CD4-positive, CD25-positive, alpha-beta regulatory T cell (primary cell): ENCODE results near the gene LSG1. TPM values are rescaled to one million over a fixed set of nuclear protein-coding genes. Genes with fewer than 3 reads are reported as not detected.

Experiments used
- ATAC-seq, 2 donors: fragments of 150-1000 bp; cut with Tn5 transposase; one replicate each; pipeline ENCODE4 v1.10.0; 2021; ENCODE audit warnings: low read depth in 2 of 2, moderate number of reproducible peaks in 2 of 2, moderate library complexity in 1 of 2
- DNase-seq, 3 donors: peaks; one replicate each; pipeline versions ENCODE4 v3.0.0 to v3.0.0-alpha.2; 2012 to 2022; ENCODE audit warnings: mixed read lengths in 1 of 3
- H3K27ac ChIP-seq: one replicate; pipeline ENCODE4 v1.7.0; 2013; ENCODE audit warnings: mild to moderate bottlenecking, low read length; ENCODE audit not compliant: insufficient read depth, poor library complexity, severe bottlenecking
- H3K27me3 ChIP-seq: one replicate; pipeline ENCODE4 v1.7.0; 2013; ENCODE audit warnings: low read length; ENCODE audit not compliant: control insufficient read depth, insufficient read depth
- H3K36me3 ChIP-seq: one replicate; pipeline ENCODE4 v1.7.0; 2013; ENCODE audit warnings: mild to moderate bottlenecking, low read length, moderate library complexity; ENCODE audit not compliant: control insufficient read depth, insufficient read depth
- H3K4me1 ChIP-seq: 2 replicates; pipeline ENCODE4 v1.7.0; 2013; ENCODE audit warnings: mild to moderate bottlenecking, low read length; ENCODE audit not compliant: insufficient read depth, control insufficient read depth, poor library complexity, severe bottlenecking
- H3K4me3 ChIP-seq: one replicate; pipeline ENCODE4 v1.7.0; 2013; ENCODE audit warnings: low read depth, mild to moderate bottlenecking, low read length, moderate library complexity
- H3K9me3 ChIP-seq, 2 experiments: 1 replicate in 1 of 2; 2 replicates in 1 of 2; pipeline ENCODE4 v1.7.0; 2013; ENCODE audit warnings: low read length in 2 of 2, mild to moderate bottlenecking in 1 of 2, moderate library complexity in 1 of 2; ENCODE audit not compliant: control insufficient read depth in 2 of 2
- H3K27ac Mint-ChIP-seq, 3 donors: one replicate each; pipeline ENCODE4 v1.8.0; 2020 to 2022; ENCODE audit warnings: mild to moderate bottlenecking in 3 of 3, mixed read lengths in 3 of 3, moderate library complexity in 2 of 3
- H3K27me3 Mint-ChIP-seq: one replicate; pipeline ENCODE4 v1.8.0; 2022; ENCODE audit warnings: mild to moderate bottlenecking, mixed read lengths
- H3K36me3 Mint-ChIP-seq: one replicate; pipeline ENCODE4 v1.8.0; 2020; ENCODE audit warnings: mixed read lengths
- H3K4me1 Mint-ChIP-seq, 4 donors: one replicate each; pipeline ENCODE4 v1.8.0; 2020 to 2022; ENCODE audit warnings: mixed read lengths in 4 of 4, mild to moderate bottlenecking in 1 of 4
- H3K4me3 Mint-ChIP-seq, 4 donors: one replicate each; pipeline ENCODE4 v1.8.0; 2020 to 2022; ENCODE audit warnings: mild to moderate bottlenecking in 4 of 4, mixed read lengths in 4 of 4, moderate library complexity in 3 of 4
- H3K9me3 Mint-ChIP-seq, 7 donors: one replicate each; pipeline ENCODE4 v1.8.0; 2020 to 2022; ENCODE audit warnings: mixed read lengths in 7 of 7, mild to moderate bottlenecking in 3 of 7, moderate library complexity in 2 of 7
- polyA plus RNA-seq, 4 donors: library from polyadenylated mRNA; unstranded; fragments of 300-500 nt; fragmentation: Illumina TruSeq; gene quantifications; one replicate each; pipeline ENCODE4 v1.2.3, GENCODE V29; 2021
- total RNA-seq: library from RNA; stranded (reverse); gene quantifications from one replicate; pipeline ENCODE4 v1.2.3, GENCODE V29; 2022

Gene LSG1
- total and polyA plus RNA-seq, 5 donors from 2014 or later = 12.1 to 50.5 (median 21.8) TPM

- peaks cover 4% of the 10 kb centered on the region for H3K27me3 ChIP-seq
- no peaks in the 10 kb centered on the region for H3K36me3 ChIP-seq
- Mint-ChIP-seq H3K9me3 (no peaks in the 10 kb centered on the region), H3K4me1 (peaks cover 12 to 50% (median 35%) of the 10 kb centered on the region in 4 donors), H3K27ac (peak within 1 kb of the TSS in 2 of 3 donors; percentile 56 to 84), H3K4me3 (peak within 1 kb of the TSS; percentile 91 to 98 (median 92)), H3K36me3 (no peaks in the 10 kb centered on the region), H3K27me3 (peaks cover 18% of the 10 kb centered on the region)
- H3K9me3 ChIP-seq = no peaks in the 10 kb centered on the region
- DNase-seq (peak; percentile 60 to 94 (median 64)), ATAC-seq (peak; percentile 42 to 54)
- H3K27ac ChIP-seq = peak within 1 kb of the TSS; percentile 49
- H3K4me1 ChIP-seq = peaks cover 52% of the 10 kb centered on the region
- H3K4me3 ChIP-seq = peak within 1 kb of the TSS; percentile 78
These were observed 13.9 kb upstream of the LSG1 start, which contains the start of gene FAM43A for GRCh38 chr3:194685718-194686413. TSS of gene FAM43A (plus strand) at chr3:194685883. CDS start at chr3:194686827, 944 bp downstream.

- Histone ChIP-seq H3K36me3 (no peaks in the 10 kb centered on the region), H3K27ac (peak overlapping the region; percentile 49), H3K27me3 (peaks cover 4% of the 10 kb centered on the region), H3K4me3 (peak overlapping the region; percentile 73), H3K9me3 (no peaks in the 10 kb centered on the region), H3K4me1 (peaks cover 52% of the 10 kb centered on the region)
- Mint-ChIP-seq H3K36me3 (no peaks in the 10 kb centered on the region), H3K4me3 (peak overlapping the region; percentile 91 to 95 (median 92)), H3K27me3 (peaks cover 18% of the 10 kb centered on the region), H3K27ac (peak overlapping the region in 2 of 3 donors; percentile 31 to 56), H3K4me1 (peaks cover 12 to 50% (median 33%) of the 10 kb centered on the region in 4 donors), H3K9me3 (no peaks in the 10 kb centered on the region)
- no peak for DNase-seq
- ATAC-seq = peak in 1 of 2 donors; percentile 5
These were observed 13.2 kb upstream of the LSG1 start for GRCh38 chr3:194685065-194685717.

GRCh38 chr3:194683380-194683779 lies 11.4 kb upstream of the LSG1 start:
- H3K4me1 Mint-ChIP-seq = peaks cover 7 to 35% (median 23%) of the 10 kb centered on the region in 4 donors
- H3K4me3 Mint-ChIP-seq = peak overlapping the region in 2 of 4 donors; percentile 38 to 52

GRCh38 chr3:194682694-194683310 lies 10.8 kb upstream of the LSG1 start:
- Histone ChIP-seq H3K9me3 (no peaks in the 10 kb centered on the region), H3K4me3 (no peak overlapping the region), H3K4me1 (peaks cover 37% of the 10 kb centered on the region), H3K27me3 (peaks cover 4% of the 10 kb centered on the region), H3K27ac (no peak overlapping the region), H3K36me3 (no peaks in the 10 kb centered on the region)
- DNase-seq (peak; percentile 47 to 87 (median 75)), ATAC-seq (peak; percentile 70 to 76)
- no peaks in the 10 kb centered on the region for H3K36me3 Mint-ChIP-seq
- H3K4me3 Mint-ChIP-seq = peak overlapping the region in 2 of 4 donors; percentile 38 to 76
- H3K9me3 Mint-ChIP-seq = no peaks in the 10 kb centered on the region
- H3K4me1 Mint-ChIP-seq = peaks cover 7 to 33% (median 22%) of the 10 kb centered on the region in 4 donors
- peak overlapping the region in 1 of 3 donors; percentile 78 for H3K27ac Mint-ChIP-seq
- peaks cover 12% of the 10 kb centered on the region for H3K27me3 Mint-ChIP-seq

More at GRCh38 chr3:194683380-194683779, 11.4 kb upstream of the LSG1 start:
- H3K27ac Mint-ChIP-seq = peak overlapping the region in 1 of 3 donors; percentile 16
- peaks cover 43% of the 10 kb centered on the region for H3K4me1 ChIP-seq
- no peaks in the 10 kb centered on the region for H3K36me3 ChIP-seq
- peaks cover 4% of the 10 kb centered on the region for H3K27me3 ChIP-seq
- H3K4me3 ChIP-seq = no peak overlapping the region
- H3K27me3 Mint-ChIP-seq = peaks cover 12% of the 10 kb centered on the region
- H3K9me3 ChIP-seq = no peaks in the 10 kb centered on the region
- no peak for DNase-seq
- H3K9me3 Mint-ChIP-seq = no peaks in the 10 kb centered on the region
- ATAC-seq = no peak
- no peak overlapping the region for H3K27ac ChIP-seq
- no peaks in the 10 kb centered on the region for H3K36me3 Mint-ChIP-seq

- no peak for DNase-seq
- Mint-ChIP-seq H3K9me3 (no peaks in the 10 kb centered on the region), H3K36me3 (no peaks in the 10 kb centered on the region), H3K27ac (peak overlapping the region in 1 of 3 donors; percentile 78), H3K27me3 (peaks cover 16% of the 10 kb centered on the region), H3K4me1 (peaks cover 7 to 33% (median 21%) of the 10 kb centered on the region in 4 donors), H3K4me3 (peak overlapping the region in 1 of 4 donors; percentile 76)
- peaks cover 33% of the 10 kb centered on the region for H3K4me1 ChIP-seq
- H3K9me3 ChIP-seq = no peaks in the 10 kb centered on the region
- no peak overlapping the region for H3K4me3 ChIP-seq
- ATAC-seq = no peak
- no peak overlapping the region for H3K27ac ChIP-seq
- H3K36me3 ChIP-seq = no peaks in the 10 kb centered on the region
- H3K27me3 ChIP-seq = peaks cover 4% of the 10 kb centered on the region
These were observed 10.2 kb upstream of the LSG1 start for GRCh38 chr3:194682189-194682693.

- Mint-ChIP-seq H3K9me3 (no peaks in the 10 kb centered on the region), H3K4me3 (peak overlapping the region in 2 of 4 donors; percentile 33 to 63), H3K4me1 (peaks cover 7 to 27% (median 20%) of the 10 kb centered on the region in 4 donors), H3K27me3 (peaks cover 12% of the 10 kb centered on the region), H3K36me3 (no peaks in the 10 kb centered on the region), H3K27ac (peak overlapping the region in 1 of 3 donors; percentile 46)
- peaks cover 21% of the 10 kb centered on the region for H3K4me1 ChIP-seq
- H3K27me3 ChIP-seq = peaks cover 4% of the 10 kb centered on the region
- H3K4me3 ChIP-seq = no peak overlapping the region
- ATAC-seq (no peak), DNase-seq (no peak)
- H3K36me3 ChIP-seq = no peaks in the 10 kb centered on the region
- no peak overlapping the region for H3K27ac ChIP-seq
- H3K9me3 ChIP-seq = no peaks in the 10 kb centered on the region
These were observed 9.1 kb upstream of the LSG1 start for GRCh38 chr3:194680888-194681615.

- Histone ChIP-seq H3K27ac (no peak overlapping the region), H3K4me1 (peaks cover 6% of the 10 kb centered on the region), H3K36me3 (no peaks in the 10 kb centered on the region), H3K9me3 (no peaks in the 10 kb centered on the region), H3K27me3 (no peaks in the 10 kb centered on the region), H3K4me3 (no peak overlapping the region)
- Mint-ChIP-seq H3K27me3 (peaks cover 7% of the 10 kb centered on the region), H3K36me3 (no peaks in the 10 kb centered on the region), H3K9me3 (no peaks in the 10 kb centered on the region), H3K4me3 (peak overlapping the region in 1 of 4 donors; percentile 34), H3K27ac (peak overlapping the region in 1 of 3 donors; percentile 11), H3K4me1 (peaks cover 2 to 16% (median 14%) of the 10 kb centered on the region in 4 donors)
- ATAC-seq (no peak), DNase-seq (no peak)
These were observed 4.5 kb upstream of the LSG1 start for GRCh38 chr3:194676471-194676870.
